Neuron (in vitro differentiated cells): ENCODE measurements around the gene CARHSP1.
"Not testable (repeated sequence)": the region's sequence is repeated elsewhere in the genome, so short reads cannot be mapped to it uniquely, and the experiment has no call there.

Source experiments
- H2AFZ ChIP-seq: one replicate; pipeline ENCODE4 v1.6.1; 2013; ENCODE audit warnings: low read depth, mild to moderate bottlenecking, inconsistent platforms, low read length, moderate library complexity
- H3K27me3 ChIP-seq: one replicate; pipeline ENCODE4 v1.6.1; 2013; ENCODE audit warnings: low read length; ENCODE audit not compliant: insufficient read depth
- H3K36me3 ChIP-seq: one replicate; pipeline ENCODE4 v1.6.1; 2013; ENCODE audit warnings: low read length; ENCODE audit not compliant: insufficient read depth
- H3K4me1 ChIP-seq: one replicate; pipeline ENCODE4 v1.6.1; 2013; ENCODE audit warnings: low read length; ENCODE audit not compliant: insufficient read depth
- H3K4me3 ChIP-seq: 2 replicates; pipeline ENCODE4 v1.5.1; 2013; ENCODE audit warnings: mild to moderate bottlenecking, low read length, moderate library complexity
- H3K9me3 ChIP-seq: one replicate; pipeline ENCODE4 v1.6.1; 2013; ENCODE audit warnings: low read length

Gene CARHSP1

DNA sequence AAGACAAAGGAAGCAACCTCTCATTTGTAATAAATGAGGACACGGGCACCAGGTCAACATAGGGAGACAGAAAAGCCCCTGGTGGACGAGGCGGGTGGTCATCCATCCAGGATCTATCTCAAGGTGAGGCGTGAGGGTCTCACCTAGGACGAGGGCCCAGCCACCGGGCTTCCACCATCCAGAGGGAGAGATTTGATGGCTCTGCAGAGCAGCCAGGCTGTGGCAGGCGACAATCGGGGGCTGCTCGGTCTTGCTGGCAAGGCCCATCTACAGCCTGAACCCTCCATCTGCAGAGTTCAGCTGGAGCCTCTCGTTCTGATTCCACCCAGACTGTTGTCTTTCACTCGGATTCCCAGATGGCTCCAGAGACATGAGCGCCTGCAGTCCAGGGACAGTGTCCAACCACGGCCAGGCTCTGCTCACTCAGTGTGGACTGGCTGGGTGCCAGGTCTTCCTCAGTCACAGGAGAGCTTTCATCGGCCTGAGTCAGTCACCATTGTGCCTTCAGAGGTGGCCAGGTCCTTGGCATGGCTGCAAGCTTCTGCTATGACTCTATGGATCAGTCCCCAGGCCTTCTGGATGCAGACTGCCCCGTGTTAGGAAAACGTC, 19.2 kb upstream of the CARHSP1 start:
- Histone ChIP-seq H3K9me3 (no peaks in the 10 kb centered on the region), H2AFZ (no peak overlapping the region), H3K36me3 (peaks cover 42% of the 10 kb centered on the region), H3K4me3 (no peak overlapping the region), H3K4me1 (peaks cover 17% of the 10 kb centered on the region), H3K27me3 (no peaks in the 10 kb centered on the region)

DNA sequence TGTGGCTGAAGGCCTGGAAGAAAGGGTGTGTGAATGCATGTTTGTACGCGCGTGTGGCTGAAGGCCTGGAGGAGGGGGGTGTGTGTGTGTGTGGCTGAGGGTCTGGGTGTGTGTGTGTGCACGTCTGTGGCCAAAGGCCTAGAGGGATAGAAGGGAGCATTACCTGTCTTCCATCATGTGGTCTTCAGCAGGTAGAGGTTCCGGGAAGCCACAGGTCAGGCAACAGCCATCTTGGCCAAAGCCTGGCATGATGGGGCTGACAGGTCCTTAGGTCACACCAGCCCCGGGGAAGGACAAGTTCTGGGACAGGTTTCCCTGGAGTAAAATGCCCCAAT, 18.6 kb upstream of the CARHSP1 start:
- H2AFZ ChIP-seq: no peak overlapping the region
- H3K36me3 ChIP-seq: peaks cover 42% of the 10 kb centered on the region
- peaks cover 16% of the 10 kb centered on the region for H3K4me1 ChIP-seq
- H3K27me3 ChIP-seq: no peaks in the 10 kb centered on the region
- no peaks in the 10 kb centered on the region for H3K9me3 ChIP-seq
- H3K4me3 ChIP-seq: no peak overlapping the region

DNA sequence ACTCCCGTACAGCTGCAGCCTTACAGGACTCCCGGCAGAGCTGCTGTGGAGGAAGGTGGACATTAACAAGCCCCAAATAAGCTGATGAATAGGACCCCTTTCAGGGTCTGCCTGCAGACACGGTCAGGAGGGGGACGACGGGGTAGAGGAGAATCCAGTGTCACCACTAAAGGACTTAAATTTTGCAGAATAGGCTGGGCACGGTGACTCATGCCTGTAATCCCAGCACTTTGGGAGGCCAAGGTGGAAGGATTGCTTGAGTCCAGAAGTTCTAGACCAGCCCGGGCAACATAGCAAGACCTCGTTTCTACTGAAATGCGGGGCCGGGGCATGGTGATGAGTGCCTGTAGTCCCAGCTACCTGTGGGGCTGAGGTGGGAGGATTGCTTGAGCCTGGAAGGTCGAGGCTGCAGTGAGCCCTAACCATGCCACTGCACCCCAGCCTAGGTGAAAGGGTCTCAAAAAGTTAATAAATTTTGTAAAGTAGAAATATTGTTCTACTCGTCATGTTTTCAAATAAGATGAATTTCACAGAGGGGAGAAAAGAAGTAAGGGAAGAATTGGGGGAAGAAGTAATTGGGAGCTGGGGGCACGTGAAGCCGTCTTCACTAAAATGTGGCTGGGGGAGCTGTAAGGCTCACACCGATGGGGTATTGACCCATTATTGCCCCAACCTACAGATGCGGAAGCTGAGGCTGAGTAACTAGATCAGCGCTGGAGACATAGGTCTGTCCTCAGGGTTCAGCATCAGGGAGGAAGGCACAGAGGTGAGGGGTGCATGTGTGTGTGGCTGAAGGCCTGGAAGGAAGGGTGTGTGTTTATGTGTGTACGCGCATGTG, 18.0 kb upstream of the CARHSP1 start:
- Histone ChIP-seq H3K36me3 (peaks cover 37% of the 10 kb centered on the region), H3K4me3 (no peak overlapping the region), H3K27me3 (no peaks in the 10 kb centered on the region), H2AFZ (no peak overlapping the region), H3K9me3 (no peaks in the 10 kb centered on the region), H3K4me1 (peaks cover 10% of the 10 kb centered on the region)

DNA sequence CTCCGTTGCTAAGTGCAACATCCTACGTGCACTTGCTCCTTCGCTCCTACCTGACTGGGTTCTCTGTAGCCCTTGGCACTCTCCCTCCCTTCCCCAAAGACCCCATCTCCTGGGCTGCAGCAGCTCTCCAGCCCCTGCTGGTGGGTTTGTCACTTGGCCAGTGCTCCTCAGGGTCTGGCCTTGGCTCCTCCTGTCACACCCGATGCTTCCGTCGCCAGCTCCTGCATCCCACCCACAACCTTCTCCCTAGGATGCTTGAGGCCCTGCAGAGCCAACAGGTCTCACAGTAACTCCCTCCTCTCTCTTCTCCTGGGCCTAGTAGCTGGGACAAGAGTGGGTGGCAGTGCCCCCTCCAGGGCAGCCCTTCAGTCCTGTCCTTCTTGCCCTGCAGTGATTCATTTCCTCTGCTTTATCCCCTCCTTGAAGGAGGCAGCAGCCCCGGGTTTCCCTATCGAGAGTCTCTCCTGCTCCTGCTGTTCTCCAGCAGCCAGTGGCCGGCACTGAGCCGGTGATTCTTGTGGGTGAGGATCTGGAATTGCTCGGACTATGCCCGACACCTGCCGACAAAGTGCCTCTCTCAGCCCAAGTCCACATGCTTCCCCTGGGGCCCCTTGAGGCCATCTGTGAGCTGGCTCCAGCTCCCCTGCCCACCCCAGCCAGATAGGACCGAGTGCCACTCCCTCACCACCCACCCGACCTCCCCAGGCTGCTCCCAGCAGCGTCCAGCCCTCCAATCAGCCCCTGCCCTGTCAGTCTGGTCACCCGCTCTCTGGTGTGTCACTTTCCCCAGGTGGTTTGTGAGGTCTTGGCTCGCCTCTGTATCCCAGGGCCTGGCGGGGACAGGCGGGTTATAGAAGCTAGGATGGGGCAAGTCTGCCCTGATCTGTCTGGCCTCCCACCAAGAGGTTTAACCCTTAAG, 17.1 kb upstream of the CARHSP1 start:
- H3K4me1 ChIP-seq: peaks cover 5% of the 10 kb centered on the region
- peaks cover 30% of the 10 kb centered on the region for H3K36me3 ChIP-seq
- H2AFZ ChIP-seq: no peak overlapping the region
- H3K9me3 ChIP-seq: no peaks in the 10 kb centered on the region
- H3K27me3 ChIP-seq: no peaks in the 10 kb centered on the region
- H3K4me3 ChIP-seq: no peak overlapping the region

DNA sequence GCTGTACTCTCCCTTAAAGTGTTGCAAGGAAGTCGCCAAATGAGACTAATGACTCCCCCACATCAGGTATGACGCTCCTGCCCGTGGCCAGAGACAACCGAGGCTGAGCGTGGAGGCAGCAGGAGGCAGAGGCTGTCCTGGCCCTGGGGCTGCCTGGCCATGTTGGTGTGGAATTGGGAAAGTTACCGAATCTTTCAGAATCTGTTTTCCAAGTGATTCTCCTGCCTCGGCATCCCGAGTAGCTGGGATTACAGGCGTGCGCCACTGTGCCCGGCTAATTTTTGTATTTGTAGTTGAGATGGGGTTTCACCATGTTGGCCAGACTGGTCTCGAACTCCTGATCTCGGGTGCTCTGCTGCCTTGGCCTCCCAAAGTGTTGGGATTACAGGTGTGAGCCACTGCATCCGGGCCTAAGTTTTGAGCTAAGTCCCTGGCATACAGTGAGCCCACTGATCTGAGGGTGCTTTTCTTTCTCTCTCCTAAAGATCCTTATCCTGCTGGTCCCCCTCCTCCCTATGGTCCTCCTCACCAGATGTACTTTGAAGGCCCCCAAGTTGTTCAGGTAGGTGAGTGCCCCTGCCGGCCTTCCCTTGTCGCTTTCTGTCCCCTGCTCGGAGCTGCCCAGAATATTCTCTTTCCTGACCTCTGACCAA, 14.0 kb upstream of the CARHSP1 start:
- Histone ChIP-seq H3K27me3 (no peaks in the 10 kb centered on the region), H3K36me3 (peaks cover 6% of the 10 kb centered on the region), H3K4me3 (no peak overlapping the region), H3K4me1 (peaks cover 5% of the 10 kb centered on the region), H2AFZ (no peak overlapping the region), H3K9me3 (no peaks in the 10 kb centered on the region)

DNA sequence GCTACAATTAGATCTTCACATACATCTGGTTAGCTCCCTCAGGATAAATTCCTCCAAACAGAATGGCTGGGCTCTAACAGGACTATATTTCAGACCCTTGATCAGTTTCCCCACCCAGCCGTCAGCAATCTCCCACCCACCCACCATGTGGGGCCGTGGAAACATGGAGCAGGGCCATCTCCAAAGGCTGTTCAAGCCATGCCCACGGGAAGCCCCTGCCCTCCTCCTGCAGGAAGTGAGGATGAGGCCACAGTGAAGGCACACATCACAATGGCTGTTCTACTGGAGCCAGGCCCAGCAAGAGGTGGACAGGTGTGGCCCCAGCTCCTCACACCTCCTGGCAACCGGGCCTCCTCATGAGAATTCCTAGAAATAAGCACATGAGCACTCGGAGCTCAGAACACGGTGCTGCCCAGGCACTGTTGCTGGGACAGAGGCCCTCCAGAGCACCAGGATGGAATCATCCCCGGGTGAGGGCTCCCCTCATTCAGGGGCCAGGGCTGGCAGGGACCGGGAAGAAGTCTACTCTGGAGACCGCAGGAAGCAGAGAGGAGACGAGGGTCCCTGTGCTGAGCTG, 13.3 kb upstream of the CARHSP1 start, which contains the start of gene LITAFD:
Gene LITAFD, plus strand, starts transcription at position 311 of the 577 bp plus-strand sequence. CDS start 2,005 bp downstream, outside the sequence.
- Histone ChIP-seq H3K4me3 (no peak within 1 kb of the TSS), H3K36me3 (peaks cover 2% of the 10 kb centered on the region), H3K27me3 (no peaks in the 10 kb centered on the region), H2AFZ (no peak within 1 kb of the TSS), H3K4me1 (peaks cover 5% of the 10 kb centered on the region), H3K9me3 (no peaks in the 10 kb centered on the region)

DNA sequence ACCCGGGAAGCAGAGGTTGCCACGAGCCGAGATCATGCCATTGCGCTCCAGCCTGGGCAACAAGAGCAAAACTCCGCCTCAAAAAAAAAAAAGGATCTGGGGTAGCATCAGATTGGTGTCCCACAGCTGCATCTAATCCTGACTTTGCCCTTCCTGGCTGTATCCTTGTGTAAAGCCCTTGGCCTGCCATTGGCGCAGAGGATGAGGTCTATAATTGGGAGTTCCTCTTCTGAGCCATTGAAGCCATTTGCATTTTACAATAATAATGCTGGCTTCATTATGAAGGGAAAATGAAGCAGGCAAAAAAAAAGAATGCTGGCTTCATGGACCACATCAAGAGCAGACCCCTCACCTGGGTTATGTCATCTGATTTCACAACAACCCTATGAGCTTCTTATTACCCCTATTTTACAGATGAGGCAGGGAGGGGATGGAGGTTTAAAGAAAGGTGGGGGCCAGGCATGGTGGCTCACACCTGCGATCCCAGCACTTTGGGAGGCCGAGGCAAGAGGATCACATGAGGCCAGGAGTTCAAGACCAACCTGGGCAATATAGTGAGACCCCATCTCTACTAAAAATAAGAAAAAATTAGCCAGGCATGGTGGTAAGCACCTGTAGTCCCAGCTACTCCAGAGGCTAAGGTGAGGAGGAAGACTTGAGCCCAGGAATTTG, 12.2 kb upstream of the CARHSP1 start:
- H3K4me1 ChIP-seq: no peaks in the 10 kb centered on the region
- no peaks in the 10 kb centered on the region for H3K36me3 ChIP-seq
- no peak overlapping the region for H3K4me3 ChIP-seq
- H2AFZ ChIP-seq: no peak overlapping the region
- H3K27me3 ChIP-seq: no peaks in the 10 kb centered on the region
- H3K9me3 ChIP-seq: no peaks in the 10 kb centered on the region

DNA sequence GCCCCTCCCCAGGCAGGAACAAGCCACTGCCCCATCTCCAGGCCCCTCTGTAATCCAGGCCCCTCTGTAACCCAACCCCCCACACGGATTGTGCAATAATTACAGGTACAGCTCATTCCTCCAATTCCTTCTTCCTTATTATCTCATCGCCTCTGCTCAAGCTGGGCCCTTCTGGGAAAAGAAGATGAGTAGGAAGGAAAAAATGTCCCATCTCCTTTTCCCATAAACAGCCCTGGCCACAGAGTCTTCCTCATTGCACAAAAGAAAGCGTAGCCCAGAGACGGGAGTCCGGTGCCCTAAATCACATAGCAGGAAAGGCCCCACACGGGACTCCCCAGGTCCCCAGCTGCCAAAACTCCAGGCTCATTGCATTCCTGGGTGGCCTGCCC, 9.7 kb upstream of the CARHSP1 start:
- Histone ChIP-seq H3K4me3 (no peak overlapping the region), H2AFZ (no peak overlapping the region), H3K4me1 (no peaks in the 10 kb centered on the region), H3K9me3 (no peaks in the 10 kb centered on the region), H3K36me3 (no peaks in the 10 kb centered on the region), H3K27me3 (no peaks in the 10 kb centered on the region)

DNA sequence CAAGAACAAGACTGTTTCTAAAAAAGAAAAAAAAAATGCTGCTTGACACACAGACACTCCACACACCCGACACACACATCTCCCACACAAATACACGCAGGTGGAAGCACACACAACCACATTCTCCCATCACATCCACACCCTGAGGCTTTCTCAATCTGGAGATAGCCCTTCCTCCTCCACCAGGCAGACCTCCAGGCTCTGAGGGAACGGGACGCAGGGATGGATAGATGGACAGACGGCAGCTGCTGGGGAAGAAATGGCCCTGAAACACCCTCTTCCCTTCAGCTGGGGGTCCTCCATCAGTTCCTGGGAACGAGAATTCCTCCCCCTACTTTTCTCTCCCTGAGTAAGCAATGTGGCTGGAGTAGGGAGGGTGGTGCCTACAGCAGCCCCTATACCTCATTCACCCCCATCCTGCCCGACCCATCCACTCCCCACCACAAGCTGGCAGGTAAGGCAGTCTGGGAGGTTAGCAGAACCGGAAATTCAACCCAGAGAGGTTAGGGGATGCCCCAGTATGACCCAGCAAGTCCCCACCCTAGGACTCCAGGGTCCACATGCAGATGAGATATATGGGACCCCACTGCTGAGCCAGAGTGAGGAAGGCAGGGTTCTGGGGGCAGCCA, 9.2 kb upstream of the CARHSP1 start:
- no peaks in the 10 kb centered on the region for H3K9me3 ChIP-seq

DNA sequence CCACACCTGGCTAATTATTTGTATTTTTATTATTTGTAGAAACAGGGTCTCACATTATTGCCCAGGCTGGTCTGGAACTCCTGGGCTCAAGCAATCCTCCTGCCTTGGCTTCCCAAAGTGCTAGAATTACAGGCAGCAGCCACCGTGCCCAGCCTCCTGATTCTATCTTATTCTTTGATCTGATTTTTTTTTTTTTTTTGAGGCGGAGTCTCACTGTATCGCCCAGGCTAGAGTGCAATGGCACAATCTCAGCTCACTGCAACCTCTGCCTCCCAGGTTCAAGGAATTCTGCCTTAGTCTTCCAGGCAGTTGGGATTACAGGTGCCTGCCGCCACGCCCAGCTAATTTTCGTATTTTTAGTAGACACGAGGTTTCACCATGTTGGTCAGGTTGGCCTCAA, 6.5 kb upstream of the CARHSP1 start:
- H3K4me3 ChIP-seq, H2AFZ ChIP-seq, H3K9me3 ChIP-seq, H3K4me1 ChIP-seq, H3K36me3 ChIP-seq, H3K27me3 ChIP-seq: not testable (repeated sequence)

More for the DNA sequence above, 9.2 kb upstream of the CARHSP1 start:
- Histone ChIP-seq H2AFZ (no peak overlapping the region), H3K36me3 (no peaks in the 10 kb centered on the region), H3K4me1 (no peaks in the 10 kb centered on the region), H3K27me3 (no peaks in the 10 kb centered on the region), H3K4me3 (no peak overlapping the region)

DNA sequence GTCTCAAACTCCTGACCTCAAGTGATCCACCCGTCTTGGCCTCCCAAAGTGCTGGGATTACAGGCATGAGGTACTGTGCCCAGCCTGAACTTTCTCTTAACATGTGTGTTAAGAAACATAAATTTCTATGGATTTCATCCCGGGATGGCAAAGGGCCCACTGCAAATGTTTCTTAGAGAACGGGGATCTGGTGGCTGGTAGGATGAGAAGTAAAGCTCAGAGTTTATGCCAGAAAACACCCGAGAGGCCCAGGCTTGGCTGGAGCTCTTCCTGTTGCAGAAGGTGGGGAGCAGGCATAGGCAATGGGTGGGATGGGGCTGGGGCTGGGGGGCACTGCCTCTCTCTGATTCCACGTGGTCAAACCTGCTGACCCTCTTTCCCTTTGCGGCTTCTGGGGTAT, 5.6 kb upstream of the CARHSP1 start:
- Histone ChIP-seq H3K36me3 (no peaks in the 10 kb centered on the region), H3K27me3 (no peaks in the 10 kb centered on the region), H3K4me3 (no peak overlapping the region), H3K4me1 (peaks cover 3% of the 10 kb centered on the region), H3K9me3 (no peaks in the 10 kb centered on the region), H2AFZ (no peak overlapping the region)

DNA sequence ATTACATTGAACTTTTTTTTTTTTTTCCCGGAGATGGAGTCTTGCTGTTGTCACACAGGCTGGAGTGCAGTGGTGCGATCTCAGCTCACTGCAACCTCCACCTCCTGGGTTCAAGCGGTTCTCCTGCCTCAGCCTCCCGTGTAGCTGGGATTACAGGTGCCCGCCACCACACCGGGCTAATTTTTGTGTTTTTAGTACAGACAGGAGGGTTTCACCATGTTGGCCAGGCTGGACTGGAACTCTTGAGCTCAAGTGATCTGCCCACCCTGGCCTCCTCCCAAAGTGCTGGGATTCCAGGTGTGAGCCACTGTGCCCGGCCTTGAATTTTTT, 5.0 kb upstream of the CARHSP1 start:
- not testable (repeated sequence) for H2AFZ ChIP-seq, H3K27me3 ChIP-seq, H3K9me3 ChIP-seq, H3K4me1 ChIP-seq, H3K36me3 ChIP-seq, H3K4me3 ChIP-seq
